Heart right ventricle (tissue), 16 donors: ENCODE data around the gene CCNB2. TPM values are rescaled to one million over a fixed set of nuclear protein-coding genes. Genes with fewer than 3 reads are reported as not detected.

Experiments used
- ATAC-seq, 8 donors: fragments of 200-7000 bp; cut with Tn5 transposase; one replicate each; pipeline ENCODE4 v1.9.1; 2020; ENCODE audit warnings: mild to moderate bottlenecking in 8 of 8, moderate library complexity in 8 of 8, moderate number of reproducible peaks in 1 of 8
- DNase-seq, 2 donors: peaks; one replicate each; pipeline ENCODE4 v3.0.0-alpha.2; 2020
- H3K27ac ChIP-seq, 10 donors: fragments of 200-600 bp; sonication (generic) in 2 of 10; one replicate each; pipeline versions ENCODE4 v1.5.0 to v1.8.0; 2020 to 2022; ENCODE audit warnings: mild to moderate bottlenecking in 3 of 10
- H3K27me3 ChIP-seq, 7 donors: fragments of 200-600 bp; one replicate each; pipeline ENCODE4 v1.8.0; 2021 to 2022; ENCODE audit warnings: mild to moderate bottlenecking in 2 of 7
- H3K36me3 ChIP-seq, 9 donors: fragments of 200-600 bp; sonication (generic) in 1 of 9; one replicate each; pipeline versions ENCODE4 v1.5.0 to v1.8.0; 2020 to 2022; ENCODE audit warnings: mild to moderate bottlenecking in 2 of 9
- H3K4me1 ChIP-seq, 9 donors: fragments of 200-600 bp; sonication (generic) in 1 of 9; one replicate each; pipeline versions ENCODE4 v1.5.0 to v1.8.0; 2020 to 2022; ENCODE audit warnings: mild to moderate bottlenecking in 4 of 9
- H3K4me3 ChIP-seq, 10 donors: fragments of 200-600 bp; sonication (generic) in 2 of 10; one replicate each; pipeline versions ENCODE4 v1.5.0 to v1.8.0; 2020 to 2022; ENCODE audit warnings: mild to moderate bottlenecking in 7 of 10, moderate library complexity in 2 of 10
- H3K9me3 ChIP-seq, 11 donors: fragments of 200-600 bp in 10 of 11; sonication (generic) in 2 of 11; one replicate each; pipeline versions ENCODE4 v1.5.0 to v1.8.0; 2013 to 2022; ENCODE audit warnings: mild to moderate bottlenecking in 2 of 11, control low read depth in 1 of 11, moderate library complexity in 1 of 11
- WGBS, 2 donors: extraction: QIAGEN DNeasy Blood & Tissue Kit; methylation state at CpG; one replicate each; pipeline ENCODE4 v1.1.7; 2013; ENCODE audit warnings: inconsistent platforms in 1 of 2; 5-methylcytosine and 5-hydroxymethylcytosine counted together
- intact Hi-C, 10 donors: fragments of 100-400 bp; cut with DNase I; formaldehyde crosslinking; loops; one replicate each; pipeline versions ENCODE4 v1.11.1 to v1.14.2; 2022
- polyA plus RNA-seq, 2 donors: library from polyadenylated mRNA; stranded (reverse); fragments of 200-250 nt; gene quantifications; one replicate each; pipeline ENCODE4 v1.2.3, GENCODE V29; 2013
- total RNA-seq, 10 donors: library from RNA; stranded (reverse); fragmentation: NEBNext Ultra II Directional in 3 of 10; extraction: Animal tissue kit (Norgen Biotek cat#: 25700) in 3 of 10; gene quantifications; one replicate each; pipeline versions ENCODE4 v1.2.1 to v1.2.4, GENCODE V29; 2021 to 2023
- TF ChIP-seq, protein P1 (sequence below), 9 donors: fragments of 200-600 bp; sonication (generic) in 2 of 9; IDR thresholded peaks; one replicate each; pipeline versions ENCODE4 v1.5.0 to v1.8.0; 2021 to 2022; ENCODE audit warnings: antibody characterized with exemption in 9 of 9, mild to moderate bottlenecking in 5 of 9, moderate library complexity in 1 of 9
- donor health status: Arrhythmogenic right ventricular cardiomyopathy.
- donor health status: ischemic (EF 13 %, LVEDD 7.1; RV severe dilation, severe dysfunction).
- donor health status: healthy with polysubstance abuse.
- donor health status: DM: no; HTN: yes; CAD: no.
- donor health status: DM: no; HTN: no; CAD: no.
- donor health status: ischemic (EF 25% LVEDD 6.9; RV normal size, moderate dysfunction).
- donor health status: ischemic (EF 25% LVEDD 5.7; RV mildly dilated, moderate dysfunction).
- donor health status: healthy.
- donor health status: DM: yes; HTN: yes; CAD: no.
- donor health status: Ischemic cardiomyopathy.
- donor health status: ischemic (EF 35%, LVEDD 5.7; RV mildly dilated, moderate dysfunction).
- donor health status: nonischemic (EF 11% LVEDD 7.7; RV severe dilation, severe dysfunction).
- donor health status: DM: yes; HTN: yes; CAD: no.
- donor health status: PGD.
- donor health status: ischemic (EF 29% LVEDD 5.4; RV normal size, mild dysfunction).
- donor health status: nonischemic (EF 23%, LVEDD 6.1; RV moderate dilation, normal function).

The CCNB2 gene
- total and polyA plus RNA-seq, 12 donors = 0.16 to 5.9 (median 0.47) TPM; not detected in 2

DNA sequence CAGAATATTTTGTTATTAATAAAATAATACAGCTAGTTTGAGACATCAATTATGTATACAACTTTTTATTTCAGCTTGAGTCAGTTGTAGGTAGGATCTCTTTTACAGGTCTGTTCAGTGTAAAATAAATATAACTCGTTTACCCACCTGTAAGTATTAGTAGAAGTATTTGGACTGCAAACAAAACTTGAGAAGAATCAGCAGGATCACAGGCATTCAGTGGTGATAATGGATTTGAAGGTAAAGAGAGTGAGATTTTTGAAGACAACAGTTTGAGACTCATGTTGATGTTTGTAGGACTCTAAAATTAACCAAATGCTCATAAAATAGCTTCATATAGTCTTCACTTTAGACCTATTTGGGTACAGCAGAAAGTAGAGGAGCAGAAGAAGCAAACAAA, 35.5 kb upstream of the CCNB2 start:
- H3K36me3 ChIP-seq = peaks cover 0 to 97% (median 34%) of the 10 kb centered on the region in 9 donors
- no peak overlapping the region for H3K27ac ChIP-seq
- no peak overlapping the region for H3K4me3 ChIP-seq
- H3K27me3 ChIP-seq = no peaks in the 10 kb centered on the region
- peaks cover 0 to 10% (median 0%) of the 10 kb centered on the region in 11 donors for H3K9me3 ChIP-seq
- no peak for DNase-seq
- 85 to 91% methylated on average over 1 of the region's 1 CpG for WGBS, 2 donors
- intact Hi-C loops = no loop called here
- TF ChIP-seq, protein P1, sequence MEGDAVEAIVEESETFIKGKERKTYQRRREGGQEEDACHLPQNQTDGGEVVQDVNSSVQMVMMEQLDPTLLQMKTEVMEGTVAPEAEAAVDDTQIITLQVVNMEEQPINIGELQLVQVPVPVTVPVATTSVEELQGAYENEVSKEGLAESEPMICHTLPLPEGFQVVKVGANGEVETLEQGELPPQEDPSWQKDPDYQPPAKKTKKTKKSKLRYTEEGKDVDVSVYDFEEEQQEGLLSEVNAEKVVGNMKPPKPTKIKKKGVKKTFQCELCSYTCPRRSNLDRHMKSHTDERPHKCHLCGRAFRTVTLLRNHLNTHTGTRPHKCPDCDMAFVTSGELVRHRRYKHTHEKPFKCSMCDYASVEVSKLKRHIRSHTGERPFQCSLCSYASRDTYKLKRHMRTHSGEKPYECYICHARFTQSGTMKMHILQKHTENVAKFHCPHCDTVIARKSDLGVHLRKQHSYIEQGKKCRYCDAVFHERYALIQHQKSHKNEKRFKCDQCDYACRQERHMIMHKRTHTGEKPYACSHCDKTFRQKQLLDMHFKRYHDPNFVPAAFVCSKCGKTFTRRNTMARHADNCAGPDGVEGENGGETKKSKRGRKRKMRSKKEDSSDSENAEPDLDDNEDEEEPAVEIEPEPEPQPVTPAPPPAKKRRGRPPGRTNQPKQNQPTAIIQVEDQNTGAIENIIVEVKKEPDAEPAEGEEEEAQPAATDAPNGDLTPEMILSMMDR (IDR thresholded peaks at IDR 0.05) = no peak
- no peak for ATAC-seq
- H3K4me1 ChIP-seq = no peaks in the 10 kb centered on the region

DNA sequence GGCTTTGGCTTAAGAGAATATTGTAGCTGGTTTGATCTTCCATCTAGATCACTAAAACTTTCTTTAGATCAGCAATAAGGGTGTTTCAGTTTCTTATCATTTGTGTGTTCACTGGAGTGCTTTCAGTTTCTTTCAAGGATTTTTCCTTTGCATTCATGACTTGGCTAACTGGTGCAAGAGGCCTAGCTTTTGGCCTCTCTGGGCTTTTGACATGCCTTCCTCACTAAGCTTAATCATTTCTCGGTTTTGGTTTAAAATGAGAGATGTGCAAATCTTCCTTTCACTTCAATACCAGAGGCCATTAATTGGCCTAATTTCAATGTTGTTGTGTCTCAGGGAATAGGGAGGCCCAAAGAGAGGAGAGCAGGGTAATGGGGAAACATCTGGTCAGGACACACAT, 30.3 kb upstream of the CCNB2 start:
- Histone ChIP-seq H3K4me3 (no peak overlapping the region), H3K9me3 (peaks cover 0 to 10% (median 0%) of the 10 kb centered on the region in 11 donors), H3K4me1 (no peaks in the 10 kb centered on the region), H3K36me3 (peaks cover 0 to 92% (median 17%) of the 10 kb centered on the region in 9 donors), H3K27me3 (no peaks in the 10 kb centered on the region), H3K27ac (no peak overlapping the region)
- TF ChIP-seq, protein P1 (IDR thresholded peaks at IDR 0.05) = no peak
- WGBS, 2 donors = 94 to 100% methylated on average over 1 of the region's 1 CpG
- no peak for ATAC-seq
- intact Hi-C loops = no loop called here
- no peak for DNase-seq

GRCh38 chr15:59087731-59088130, 17.2 kb upstream of the CCNB2 start:
- no peak for ATAC-seq
- Histone ChIP-seq H3K36me3 (peaks cover 0 to 100% (median 49%) of the 10 kb centered on the region in 9 donors), H3K4me3 (no peak overlapping the region), H3K4me1 (peaks cover 0 to 4% (median 0%) of the 10 kb centered on the region in 9 donors), H3K27me3 (no peaks in the 10 kb centered on the region), H3K9me3 (no peaks in the 10 kb centered on the region), H3K27ac (no peak overlapping the region)
- WGBS, 2 donors = 94 to 96% methylated on average over 2 of the region's 2 CpGs
- intact Hi-C loops = no loop called here
- TF ChIP-seq, protein P1 (IDR thresholded peaks at IDR 0.05) = no peak
- no peak for DNase-seq

DNA sequence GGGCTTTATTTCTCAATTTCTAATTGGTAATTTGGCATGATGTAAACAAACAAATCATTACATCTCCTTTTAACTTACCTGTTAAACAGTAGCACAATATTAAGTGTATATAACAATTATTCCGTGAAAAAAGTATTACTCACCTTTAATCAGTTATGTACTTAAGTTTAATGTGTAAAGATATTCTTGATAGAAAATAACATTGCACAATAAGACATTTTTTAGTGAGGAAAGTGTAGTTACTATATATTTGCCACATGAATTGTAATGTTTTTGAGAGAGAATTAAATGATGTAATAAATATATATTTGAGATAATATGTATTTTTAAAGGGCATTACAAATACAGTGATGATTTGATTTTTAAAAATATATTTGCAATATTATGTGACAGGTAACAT, 10.9 kb upstream of the CCNB2 start:
- H3K27ac ChIP-seq = no peak overlapping the region
- intact Hi-C loops = no loop called here
- no peak overlapping the region for H3K4me3 ChIP-seq
- DNase-seq (no peak), ATAC-seq (no peak)
- WGBS, 2 donors = 98 to 99% methylated on average over 1 of the region's 1 CpG
- H3K27me3 ChIP-seq = no peaks in the 10 kb centered on the region
- H3K4me1 ChIP-seq = no peaks in the 10 kb centered on the region
- no peaks in the 10 kb centered on the region for H3K9me3 ChIP-seq
- H3K36me3 ChIP-seq = peaks cover 0 to 99% (median 56%) of the 10 kb centered on the region in 9 donors
- TF ChIP-seq, protein P1 (IDR thresholded peaks at IDR 0.05) = no peak
